HG03521 (cell line): ENCODE measurements around the gene ASCL5.

Source experiments
- ATAC-seq: cut with Tn5 transposase; IDR thresholded peaks from one replicate; pipeline ENCODE4 v1.9.1; 2021; ENCODE audit warnings: mild to moderate bottlenecking, moderate library complexity; ENCODE audit not compliant: unreplicated experiment

Gene ASCL5

GRCh38 chr1:201153474-201154388, 26.7 kb upstream of the ASCL5 start:
- ATAC-seq = peak; percentile 62

- ATAC-seq = no peak
These were observed 22.4 kb upstream of the ASCL5 start for GRCh38 chr1:201149400-201149799.

GRCh38 chr1:201147396-201148015, 20.5 kb upstream of the ASCL5 start:
- no peak for ATAC-seq

- ATAC-seq = no peak
These were observed 19.8 kb upstream of the ASCL5 start for GRCh38 chr1:201146626-201147390.

- ATAC-seq = no peak
These were observed 18.8 kb upstream of the ASCL5 start for GRCh38 chr1:201145816-201146215.

GRCh38 chr1:201145132-201145531, 18.1 kb upstream of the ASCL5 start:
- no peak for ATAC-seq

GRCh38 chr1:201144701-201145100, 17.7 kb upstream of the ASCL5 start:
- ATAC-seq = no peak

- ATAC-seq = no peak
These were observed 17.0 kb upstream of the ASCL5 start for GRCh38 chr1:201143726-201144635.

GRCh38 chr1:201142849-201143725, 16.1 kb upstream of the ASCL5 start:
- ATAC-seq = no peak

GRCh38 chr1:201142011-201142848, 15.2 kb upstream of the ASCL5 start:
- ATAC-seq = no peak

- no peak for ATAC-seq
These were observed 14.4 kb upstream of the ASCL5 start for GRCh38 chr1:201141418-201141817.

GRCh38 chr1:201140941-201141260, 13.9 kb upstream of the ASCL5 start:
- no peak for ATAC-seq

GRCh38 chr1:201140235-201140940, 13.4 kb upstream of the ASCL5 start:
- ATAC-seq = no peak

- no peak for ATAC-seq
These were observed 12.8 kb upstream of the ASCL5 start for GRCh38 chr1:201139756-201140155.

GRCh38 chr1:201139306-201139705, 12.3 kb upstream of the ASCL5 start:
- no peak for ATAC-seq

GRCh38 chr1:201138311-201138840, 11.4 kb upstream of the ASCL5 start:
- ATAC-seq = no peak

GRCh38 chr1:201137579-201138310, 10.8 kb upstream of the ASCL5 start:
- ATAC-seq = no peak
